GM21717 (cell line): ENCODE data around the gene LYRM4.

Experiments used
- ATAC-seq: cut with Tn5 transposase; IDR thresholded peaks from one replicate; pipeline ENCODE4 v1.9.1; 2021; ENCODE audit warnings: mild to moderate bottlenecking, moderate library complexity; ENCODE audit not compliant: unreplicated experiment

Gene LYRM4

DNA sequence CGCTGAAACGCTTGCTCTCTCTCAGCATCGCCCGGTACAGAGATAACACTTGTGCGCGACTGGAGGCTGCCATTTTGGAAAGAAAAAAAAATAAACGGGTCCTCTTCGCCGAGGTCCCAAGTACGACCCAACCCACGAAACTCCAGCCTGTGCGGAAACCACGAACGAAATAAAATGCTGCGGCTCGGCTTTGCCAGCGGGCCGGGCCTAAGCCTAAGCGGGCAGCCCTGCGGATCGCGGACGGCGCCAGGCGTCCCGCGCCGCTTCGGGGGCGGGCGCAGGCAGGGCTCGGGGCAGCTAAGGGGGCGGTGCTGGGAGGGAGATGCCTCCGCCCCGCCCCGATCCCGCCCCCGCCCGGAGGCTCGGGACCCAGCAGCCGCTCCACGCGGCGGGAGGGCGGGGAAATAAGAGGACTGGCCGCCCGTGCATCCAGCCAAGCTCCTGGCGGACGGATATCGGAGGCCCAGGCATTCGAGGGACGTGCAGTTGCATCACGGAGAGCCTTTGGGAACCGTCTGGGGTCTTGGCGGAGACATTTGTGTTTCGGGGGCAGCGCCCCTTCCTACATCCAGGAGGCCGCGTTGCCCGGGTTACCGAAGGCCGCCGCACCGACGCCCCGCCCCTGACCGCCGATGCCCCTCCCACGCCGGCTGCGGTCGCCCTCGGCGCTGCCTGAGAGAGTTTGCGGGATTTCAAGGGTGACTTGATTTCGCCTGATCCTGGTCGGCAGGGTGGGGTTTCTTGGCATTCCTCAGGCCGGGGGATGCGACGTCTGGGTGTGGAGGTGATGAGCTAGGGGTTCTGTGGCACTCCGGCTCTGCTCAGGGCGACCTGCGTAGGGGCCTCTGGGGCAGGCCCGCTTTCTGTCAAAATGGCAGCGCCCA lies at the start of gene LYRM4, which contains the start of gene FARS2:
Gene LYRM4 (minus strand): TSS at position 290 of the 884 bp plus-strand sequence. CDS start 217 bp downstream, at position 73.
Gene FARS2 (plus strand): TSS at position 853 of the 884 bp plus-strand sequence.
- ATAC-seq, result peak; percentile 72

DNA sequence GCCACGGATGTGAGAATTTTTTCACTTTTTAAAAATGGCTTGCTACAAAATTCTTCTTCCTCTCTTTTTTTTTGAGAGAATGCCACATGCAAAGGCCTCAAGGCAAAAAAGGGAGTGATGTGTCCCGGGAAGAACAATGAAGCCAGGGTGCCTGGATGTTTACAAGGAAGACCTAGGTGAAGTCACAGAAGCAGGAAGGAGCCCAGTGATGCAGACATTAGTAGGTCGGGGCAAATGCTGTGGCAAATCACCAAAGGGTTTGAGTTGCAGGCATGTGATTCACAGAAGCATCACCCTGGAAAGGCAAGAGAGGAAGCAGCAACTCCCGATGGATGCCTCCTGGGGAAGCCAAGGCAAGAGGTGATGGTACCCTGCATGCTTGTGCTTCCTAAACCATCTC lies 47.3 kb upstream of the LYRM4 start:
- ATAC-seq, result no peak

GRCh38 chr6:5307058-5307457 lies 46.3 kb upstream of the LYRM4 start:
- ATAC-seq, result no peak

DNA sequence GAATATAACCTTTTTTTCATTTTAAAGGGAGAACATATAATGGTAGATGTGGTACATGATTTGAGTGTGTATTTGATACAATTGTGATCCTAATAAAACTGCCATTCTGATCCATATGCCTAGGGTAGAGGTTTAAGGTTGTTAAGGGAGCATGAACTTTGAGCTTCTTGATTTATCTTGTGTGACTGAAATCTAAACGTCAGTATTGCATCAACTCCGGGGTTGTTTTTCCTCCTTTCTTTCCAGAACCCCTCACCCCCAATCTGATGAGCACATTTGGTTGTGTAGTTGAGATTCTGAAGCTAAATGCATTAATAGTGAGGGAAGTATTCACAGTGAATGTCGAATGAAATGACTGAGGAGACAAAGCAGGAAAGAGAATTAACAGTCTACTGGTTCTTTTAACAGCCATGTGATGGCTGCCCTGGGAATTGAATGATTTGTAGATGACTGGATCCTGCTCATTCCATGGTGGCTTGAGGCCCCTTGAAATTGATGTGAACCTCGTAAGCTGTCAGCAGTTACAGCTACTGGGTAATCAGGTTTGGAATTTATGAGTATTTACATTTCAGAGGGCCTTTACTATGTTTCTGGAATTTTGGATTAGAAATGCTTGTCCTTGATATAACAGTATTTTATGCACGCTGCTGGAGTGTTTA lies 45.3 kb upstream of the LYRM4 start:
- ATAC-seq, result no peak

DNA sequence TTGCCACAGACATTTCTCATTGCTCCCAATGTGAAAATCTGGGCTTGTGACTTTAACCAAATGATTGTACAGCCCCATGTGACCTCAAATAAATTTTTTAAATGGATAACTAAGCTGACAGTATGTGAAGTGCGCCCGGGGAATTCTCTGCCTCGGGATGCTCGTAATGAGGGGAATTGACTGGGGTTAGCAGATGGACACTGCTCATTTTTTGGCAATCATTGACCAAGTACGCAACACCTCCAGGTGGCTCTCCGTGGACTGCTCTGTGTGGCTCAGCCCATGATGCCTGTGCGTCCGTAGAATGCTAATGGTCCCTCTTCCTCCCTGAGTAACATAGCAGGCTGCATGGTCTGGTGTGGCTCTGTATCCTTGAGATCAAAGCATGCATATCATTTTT lies 42.9 kb upstream of the LYRM4 start:
- no peak for ATAC-seq

- ATAC-seq, result peak; percentile 78
Measured at GRCh38 chr6:5302995-5303622, 42.4 kb upstream of the LYRM4 start.

DNA sequence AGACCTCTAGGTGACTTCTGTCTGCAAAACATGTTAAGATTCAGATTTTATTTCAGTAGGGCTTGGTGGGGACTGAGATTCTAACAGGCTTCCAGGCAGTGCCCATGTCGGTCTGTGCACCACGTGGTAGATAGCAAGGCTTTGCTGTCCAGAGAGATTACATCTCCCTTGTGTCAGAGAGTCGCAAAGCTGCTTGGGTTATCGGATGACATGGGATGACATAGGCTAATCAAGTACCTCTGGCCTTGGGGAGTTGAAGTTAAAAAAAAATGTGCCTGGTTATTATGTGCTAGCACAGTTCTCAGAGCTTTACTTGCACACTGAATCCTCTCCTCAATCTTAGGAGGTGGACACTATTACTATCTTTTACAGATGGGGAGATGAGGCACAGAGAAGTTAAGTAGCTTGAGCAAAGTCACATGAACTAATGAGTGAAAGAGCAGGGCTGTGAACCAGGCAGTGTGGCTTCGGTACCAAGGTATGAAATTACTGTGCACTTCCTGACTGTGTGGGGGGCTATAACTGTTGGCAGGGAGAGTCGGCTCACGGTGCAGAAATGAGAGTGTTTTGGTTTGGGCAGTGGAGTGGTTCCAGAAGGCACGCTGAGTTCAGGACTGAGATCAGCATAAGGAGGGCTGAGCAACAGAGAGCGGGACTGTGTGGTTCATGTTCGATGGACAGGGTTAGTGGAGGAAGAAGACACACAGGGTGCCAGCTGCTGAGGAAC lies 41.6 kb upstream of the LYRM4 start:
- peak; percentile 87 for ATAC-seq

- no peak for ATAC-seq
Measured at GRCh38 chr6:5300206-5300764, 39.5 kb upstream of the LYRM4 start.

DNA sequence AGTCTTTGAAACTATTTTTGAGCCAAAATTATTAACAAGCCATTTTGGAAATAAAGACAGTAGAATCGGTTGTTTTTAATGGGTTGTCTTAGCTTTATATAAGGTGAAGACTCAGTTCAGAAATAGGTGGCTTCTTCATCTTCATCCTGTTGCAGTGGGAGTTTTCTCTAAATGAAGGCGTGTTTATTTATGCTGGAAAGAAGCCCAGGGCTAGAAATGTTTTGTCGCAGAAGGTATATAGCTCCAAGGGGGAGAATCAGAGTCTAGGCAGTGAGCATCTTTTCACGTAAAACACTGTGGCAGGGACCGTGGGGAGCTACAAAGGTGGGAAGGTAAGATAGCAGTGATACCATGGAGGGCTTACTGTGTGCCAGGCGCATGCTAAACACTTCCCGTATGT lies 34.9 kb upstream of the LYRM4 start:
- ATAC-seq, result no peak

DNA sequence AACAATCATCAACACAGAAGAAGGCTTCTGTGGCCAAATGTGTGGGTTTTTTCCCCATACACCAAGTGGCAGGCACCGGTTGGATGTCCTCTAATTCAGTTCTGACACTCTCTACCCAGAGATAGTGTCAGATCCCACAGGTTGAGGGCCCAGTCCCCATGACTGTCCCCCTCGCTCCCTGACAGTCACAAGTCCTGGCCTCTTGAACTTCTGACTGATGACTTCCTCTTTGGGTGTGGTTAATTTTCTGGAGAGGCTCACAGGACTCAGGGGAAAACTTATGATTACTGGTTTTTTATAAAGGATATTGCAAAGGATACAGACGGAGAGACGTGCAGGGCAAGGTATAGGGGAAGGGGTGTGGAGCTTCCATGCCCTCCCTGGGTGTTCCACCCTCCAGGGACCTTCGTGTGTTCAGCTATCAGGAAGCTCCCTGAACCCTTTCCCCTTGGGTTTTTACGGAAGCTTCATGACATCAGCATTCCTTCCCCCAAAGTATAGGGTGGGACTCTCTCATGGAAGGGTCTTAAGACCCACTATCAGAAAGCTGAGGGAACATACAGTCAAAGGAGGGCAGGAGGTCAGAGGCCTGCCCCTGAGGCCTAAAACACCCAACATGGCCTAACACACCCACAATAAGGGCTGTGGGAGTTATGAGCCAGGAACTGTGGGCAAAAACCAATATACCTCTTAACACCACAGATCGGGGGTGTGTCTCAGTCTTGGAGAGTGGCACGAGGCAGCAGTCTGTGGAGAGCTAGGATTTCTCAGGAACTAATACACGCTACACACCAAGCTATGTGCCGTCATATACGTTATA lies 33.9 kb upstream of the LYRM4 start:
- no peak for ATAC-seq

DNA sequence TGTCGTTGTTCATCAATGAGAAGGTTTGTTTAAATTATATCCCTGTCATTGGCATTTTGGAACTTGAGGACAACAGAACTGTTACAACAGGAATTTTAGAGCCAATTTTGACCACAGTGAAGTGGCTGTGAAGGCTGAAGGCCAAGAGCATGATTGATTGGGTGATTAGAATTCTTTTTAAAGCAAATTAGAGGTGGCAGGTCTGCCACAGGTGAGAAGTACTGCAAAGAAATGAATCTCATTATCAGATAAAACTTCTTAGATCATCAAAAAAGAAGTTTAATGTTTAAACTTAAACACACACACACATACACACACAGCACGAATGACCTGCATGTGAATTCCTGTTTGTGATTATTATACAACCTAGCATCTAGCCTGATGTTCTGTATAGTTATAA lies 32.9 kb upstream of the LYRM4 start:
- ATAC-seq, result no peak

GRCh38 chr6:5292154-5292553 lies 31.4 kb upstream of the LYRM4 start:
- no peak for ATAC-seq

- no peak for ATAC-seq
Measured at GRCh38 chr6:5290500-5290899, 29.8 kb upstream of the LYRM4 start.

DNA sequence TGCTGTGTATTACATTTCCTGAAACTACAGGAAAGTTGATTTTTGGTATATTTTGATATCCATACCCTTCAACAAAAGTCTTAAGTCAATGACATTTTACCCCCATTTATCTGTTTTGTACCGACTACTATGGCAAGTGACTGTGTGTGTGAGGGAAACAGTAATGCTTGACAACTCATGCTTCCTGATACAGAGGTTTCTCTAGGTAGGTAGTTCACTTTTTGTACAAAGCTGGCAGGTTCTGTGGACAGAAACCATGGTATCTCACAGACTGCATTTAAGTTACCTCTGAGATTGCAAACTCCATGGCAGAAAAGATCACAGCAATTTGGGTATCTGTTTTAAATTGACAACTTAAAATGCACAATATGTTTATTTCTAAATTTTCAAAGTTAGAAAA lies 29.3 kb upstream of the LYRM4 start:
- ATAC-seq, result no peak

DNA sequence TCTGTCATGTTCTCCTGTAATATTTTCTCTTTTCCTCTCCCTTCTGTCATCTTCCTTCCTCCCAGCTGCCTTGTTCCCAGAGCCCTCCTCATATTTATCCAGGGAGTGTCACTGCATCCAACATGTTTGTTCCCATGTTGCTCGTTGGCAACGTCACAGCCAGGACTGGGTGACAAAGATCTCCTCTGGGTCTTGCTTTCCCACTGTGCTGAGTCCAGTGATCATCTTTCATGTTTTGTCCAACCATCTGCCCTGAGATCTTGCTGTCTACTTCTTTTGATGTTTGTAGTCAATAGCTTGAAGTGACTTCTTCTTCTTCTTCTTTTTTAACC lies 27.2 kb upstream of the LYRM4 start:
- no peak for ATAC-seq

DNA sequence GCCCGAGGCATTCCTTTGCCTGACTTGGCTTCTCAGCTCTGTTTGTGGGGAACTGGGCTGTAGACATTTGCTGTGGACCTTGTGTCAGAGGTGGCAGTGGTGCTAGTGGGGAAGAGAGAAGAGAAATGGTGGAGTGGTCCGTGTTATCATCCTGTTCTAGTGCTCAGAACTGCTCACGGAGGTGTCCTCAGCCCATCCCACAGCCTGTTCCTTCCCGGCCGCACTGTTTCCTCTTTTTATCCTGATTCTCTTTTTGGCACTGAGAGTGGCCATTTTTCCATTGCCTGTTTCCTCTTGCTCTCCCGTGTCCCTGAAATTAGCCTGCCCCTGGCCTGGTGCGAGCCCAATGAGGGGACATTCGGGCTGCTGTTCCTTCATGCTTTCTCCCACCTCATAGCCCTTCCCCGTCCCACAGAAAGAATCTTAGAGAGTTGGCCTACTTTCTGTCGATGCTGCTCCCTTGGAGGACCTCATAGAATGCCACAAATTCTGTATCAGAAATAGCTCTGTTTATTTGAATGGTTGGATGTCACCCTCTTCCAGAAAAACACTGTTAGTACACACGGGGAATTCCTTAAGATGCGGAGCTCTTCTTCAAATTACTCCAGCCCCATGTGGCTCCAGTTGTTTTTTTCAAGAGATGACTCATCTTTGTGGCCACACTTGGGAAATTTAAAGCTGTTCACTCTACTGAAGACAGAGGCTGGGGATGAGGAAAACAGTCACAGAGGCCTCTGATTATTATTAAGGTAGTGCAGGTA lies 26.6 kb upstream of the LYRM4 start:
- no peak for ATAC-seq

GRCh38 chr6:5286780-5287179 lies 26.0 kb upstream of the LYRM4 start:
- no peak for ATAC-seq

DNA sequence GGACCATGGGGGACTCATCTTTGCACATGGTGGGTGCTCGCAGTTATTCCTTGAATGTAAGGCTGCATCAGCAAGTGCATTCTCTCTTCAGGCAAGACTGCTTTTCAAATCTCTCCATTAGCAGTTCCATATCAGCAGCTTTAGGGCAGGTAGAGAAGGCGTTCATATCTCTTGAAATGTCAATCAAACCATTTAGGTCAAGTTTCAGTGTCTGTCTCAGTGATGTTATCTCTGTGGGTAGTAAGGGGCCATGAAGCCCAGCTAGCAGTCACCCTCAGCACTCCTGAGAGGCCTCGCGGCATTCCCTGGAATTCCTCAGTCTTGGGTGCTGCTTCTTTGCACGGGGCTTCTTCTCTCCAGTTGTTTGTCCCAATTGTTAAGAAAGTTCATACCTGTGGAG lies 24.8 kb upstream of the LYRM4 start:
- ATAC-seq, result no peak

- no peak for ATAC-seq
Measured at GRCh38 chr6:5285081-5285480, 24.3 kb upstream of the LYRM4 start.
